ENCODE results near the gene MT1E. TPM values are rescaled to one million over a fixed set of nuclear protein-coding genes. Genes with fewer than 3 reads are reported as not detected.

Gene MT1E
- total and polyA plus RNA-seq, 2 of the 13 experiments (the other 11 are each of a cell fraction or from before 2014, with no cell fraction given), result 110 to 1,072 TPM

- TF ChIP-seq ZNF362 (CRISPR knock-in tag; IDR thresholded peaks at IDR 0.05; ENCODE audit: borderline replicate concordance), result no peak
- TF ChIP-seq ZFYVE20 (CRISPR knock-in tag; IDR thresholded peaks at IDR 0.05; ENCODE audit: borderline replicate concordance, low read depth), result no peak
- TF ChIP-seq GTF3A (CRISPR knock-in tag; conservative IDR thresholded peaks at IDR 0.05), result no peak
- TF ChIP-seq ZFP36L2 (CRISPR knock-in tag; IDR thresholded peaks at IDR 0.05), result no peak
- TF ChIP-seq ZBTB8A (CRISPR knock-in tag; IDR thresholded peaks at IDR 0.05; ENCODE audit: borderline replicate concordance, low read depth), result no peak
- no peak for TF ChIP-seq ARNTL (CRISPR knock-in tag; IDR thresholded peaks at IDR 0.05)
- no peak for TF ChIP-seq GPN1 (CRISPR knock-in tag; IDR thresholded peaks at IDR 0.05; ENCODE audit: borderline replicate concordance)
- TF ChIP-seq ZNF292 (CRISPR knock-in tag; IDR thresholded peaks at IDR 0.05; ENCODE audit: borderline replicate concordance, low read depth), result peak; percentile 34; the same call in 1 of the 2 replicates
- TF ChIP-seq KLF16 (CRISPR knock-in tag; IDR thresholded peaks at IDR 0.05), result 0 out of 4 replicates have a peak, but pooled peaks of 1 of the 2 experiments have one; percentile 24
- no peak for TF ChIP-seq ZNF737 (CRISPR knock-in tag; IDR thresholded peaks at IDR 0.05; ENCODE audit: borderline replicate concordance)
- TF ChIP-seq SNAPC4 (CRISPR knock-in tag; IDR thresholded peaks at IDR 0.05), result no peak
- TF ChIP-seq CBX2 (IDR thresholded peaks at IDR 0.05; ENCODE audit: low read depth, low read length), result no peak
- TF ChIP-seq CBX2 (CRISPR knock-in tag; IDR thresholded peaks at IDR 0.05; ENCODE audit: low read depth), result 0 out of 2 replicates have a peak, but pooled peaks have one; percentile 38
- no peak; the same call in 1 of the 2 replicates for TF ChIP-seq SALL1 (CRISPR knock-in tag; IDR thresholded peaks at IDR 0.05)
- TF ChIP-seq ZNF7 (CRISPR knock-in tag; IDR thresholded peaks at IDR 0.05), result no peak
- no peak for TF ChIP-seq ZNF713 (CRISPR knock-in tag; IDR thresholded peaks at IDR 0.05)
- no peak for TF ChIP-seq CENPBD1 (CRISPR knock-in tag; IDR thresholded peaks at IDR 0.05; ENCODE audit: borderline replicate concordance, low read depth)
- 0 out of 2 replicates have a peak, but pooled peaks have one; percentile 17 for TF ChIP-seq MIER2 (CRISPR knock-in tag; IDR thresholded peaks at IDR 0.05)
- TF ChIP-seq MED1 (CRISPR knock-in tag; IDR thresholded peaks at IDR 0.05), result no peak
- no peak for TF ChIP-seq ZNF12 (CRISPR knock-in tag; IDR thresholded peaks at IDR 0.05)
- no peak for TF ChIP-seq ZNF691 (CRISPR knock-in tag; IDR thresholded peaks at IDR 0.05; ENCODE audit: borderline replicate concordance, low read depth)
Measured at GRCh38 chr16:56609463-56609921, 16.1 kb upstream of the MT1E start (continued).

Measured in HepG2 (cell line).